ENCODE data around the gene LOXL3. TPM values are rescaled to one million over a fixed set of nuclear protein-coding genes. Genes with fewer than 3 reads are reported as not detected.

Gene LOXL3
- total and polyA plus RNA-seq, 2 donors (not counting 1 experiment from before 2014, with no cell fraction given): 0.97 to 1.2 TPM

DNA sequence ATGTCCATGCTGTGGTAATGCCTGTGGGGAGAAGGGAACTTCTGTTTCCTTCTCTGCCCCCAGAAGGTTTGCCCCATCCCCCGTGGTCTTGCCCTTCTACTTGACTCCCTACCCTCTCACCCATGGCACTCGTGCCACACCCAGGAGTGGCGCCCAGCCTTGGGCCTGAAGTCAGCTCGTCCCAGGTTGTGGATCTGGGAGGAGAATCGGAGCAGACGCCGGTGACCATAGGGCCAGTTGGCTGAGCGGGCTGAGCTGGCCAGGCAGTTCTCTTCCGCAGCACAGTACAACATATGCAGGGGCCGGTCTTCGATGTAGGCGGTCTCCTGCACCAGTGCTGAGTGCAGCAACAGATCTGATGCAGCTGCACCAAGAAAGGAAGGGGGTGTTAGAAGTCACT, 19.3 kb downstream of the LOXL3 start:
- 97% methylated on average over 11 of the region's 12 CpGs for WGBS (ENCODE audit: insufficient coverage)
- intact Hi-C loops (cut with micrococcal nuclease): loop anchor here (5.0 kb wide), 1 partner anchor 37 kb away; the partner anchor contains the start of gene LBX2
- no peaks in the 10 kb centered on the region for H3K27me3 Mint-ChIP-seq
- H3K9ac ChIP-seq (ENCODE audit: low read length): no peak overlapping the region
- no peak for ATAC-seq (ENCODE audit: low read depth)
- no peak overlapping the region for H3K4me3 Mint-ChIP-seq
- H3K9me3 ChIP-seq (ENCODE audit: control extremely low read depth in 1 of 3, control insufficient read depth in 2 of 3, insufficient read depth in 1 of 3, low read length in 2 of 3): no peaks in the 10 kb centered on the region
- H3K79me2 ChIP-seq (ENCODE audit: control insufficient read depth, insufficient read depth, low read length): peaks cover 22% of the 10 kb centered on the region
- H3K4me1 ChIP-seq (ENCODE audit: control insufficient read depth in 2 of 2, insufficient read depth in 2 of 2, low read length in 2 of 2): peaks cover 30 to 39% of the 10 kb centered on the region in 2 donors
- H3K4me1 Mint-ChIP-seq: peaks cover 41% of the 10 kb centered on the region
- no peak overlapping the region for H3K27ac Mint-ChIP-seq
- no peak overlapping the region for H2AFZ ChIP-seq (ENCODE audit: insufficient read depth, low read depth, low read length, poor library complexity, severe bottlenecking)
- CTCF ChIA-PET: interaction anchor here (1.2 to 9.6 kb wide), 3 partner anchors 11 to 53 kb away, joined by 3 to 71 read pairs (median 6); partner anchors contain the start of genes CCDC142 and TTC31
- no peak for DNase-seq
- no peak for TF ChIP-seq EZH2 (IDR thresholded peaks at IDR 0.05; ENCODE audit: borderline replicate concordance, insufficient read depth, low read depth, low read length, poor library complexity, severe bottlenecking)
- TF ChIP-seq, protein P1, sequence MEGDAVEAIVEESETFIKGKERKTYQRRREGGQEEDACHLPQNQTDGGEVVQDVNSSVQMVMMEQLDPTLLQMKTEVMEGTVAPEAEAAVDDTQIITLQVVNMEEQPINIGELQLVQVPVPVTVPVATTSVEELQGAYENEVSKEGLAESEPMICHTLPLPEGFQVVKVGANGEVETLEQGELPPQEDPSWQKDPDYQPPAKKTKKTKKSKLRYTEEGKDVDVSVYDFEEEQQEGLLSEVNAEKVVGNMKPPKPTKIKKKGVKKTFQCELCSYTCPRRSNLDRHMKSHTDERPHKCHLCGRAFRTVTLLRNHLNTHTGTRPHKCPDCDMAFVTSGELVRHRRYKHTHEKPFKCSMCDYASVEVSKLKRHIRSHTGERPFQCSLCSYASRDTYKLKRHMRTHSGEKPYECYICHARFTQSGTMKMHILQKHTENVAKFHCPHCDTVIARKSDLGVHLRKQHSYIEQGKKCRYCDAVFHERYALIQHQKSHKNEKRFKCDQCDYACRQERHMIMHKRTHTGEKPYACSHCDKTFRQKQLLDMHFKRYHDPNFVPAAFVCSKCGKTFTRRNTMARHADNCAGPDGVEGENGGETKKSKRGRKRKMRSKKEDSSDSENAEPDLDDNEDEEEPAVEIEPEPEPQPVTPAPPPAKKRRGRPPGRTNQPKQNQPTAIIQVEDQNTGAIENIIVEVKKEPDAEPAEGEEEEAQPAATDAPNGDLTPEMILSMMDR (IDR thresholded peaks at IDR 0.05): no peak
- no peaks in the 10 kb centered on the region for H3K9me3 Mint-ChIP-seq (ENCODE audit: insufficient read depth)
- no peak overlapping the region for H3K27ac ChIP-seq (ENCODE audit: low read length in 2 of 2)
- H3K27me3 ChIP-seq (replicated peaks in 1 of 4; ENCODE audit: control extremely low read depth in 1 of 4, control insufficient read depth in 3 of 4, insufficient read depth in 4 of 4, low read length in 3 of 4): no peaks in the 10 kb centered on the region
- no peak overlapping the region for H3K4me2 ChIP-seq (replicated peaks; ENCODE audit: low read depth, low read length, poor library complexity, severe bottlenecking)
- no peaks in the 10 kb centered on the region for H4K20me1 ChIP-seq (ENCODE audit: control insufficient read depth, insufficient read depth, low read length, poor library complexity, severe bottlenecking)
- POLR2A ChIA-PET: no interaction called here
- H3K4me3 ChIP-seq (ENCODE audit: control extremely low read depth in 1 of 5, extremely low read depth in 1 of 5, insufficient read depth in 1 of 5, low read depth in 2 of 5, low read length in 4 of 5): no peak overlapping the region
- H3K36me3 ChIP-seq (replicated peaks in 1 of 2; ENCODE audit: control extremely low read depth in 1 of 2, control insufficient read depth in 1 of 2, extremely low read depth in 1 of 2, insufficient read depth in 2 of 2, low read length in 1 of 2): peaks cover 0 to 20% of the 10 kb centered on the region in 2 experiments

- no peak overlapping the region for H3K27ac ChIP-seq (ENCODE audit: low read length in 2 of 2)
- H3K79me2 ChIP-seq (ENCODE audit: control insufficient read depth, insufficient read depth, low read length): peaks cover 30% of the 10 kb centered on the region
- intact Hi-C loops (cut with micrococcal nuclease): loop anchor here (5.0 kb wide), 1 partner anchor 36 kb away; the partner anchor contains the start of gene LBX2
- no peak overlapping the region for H3K4me2 ChIP-seq (replicated peaks; ENCODE audit: low read depth, low read length, poor library complexity, severe bottlenecking)
- WGBS (ENCODE audit: insufficient coverage): 95% methylated on average over 2 of the region's 4 CpGs
- TF ChIP-seq, protein P1 (IDR thresholded peaks at IDR 0.05): no peak
- TF ChIP-seq EZH2 (IDR thresholded peaks at IDR 0.05; ENCODE audit: borderline replicate concordance, insufficient read depth, low read depth, low read length, poor library complexity, severe bottlenecking): no peak
- CTCF ChIA-PET: interaction anchor here (1.2 to 9.6 kb wide), 5 partner anchors 11 to 159 kb away, joined by 3 to 71 read pairs (median 6); partner anchors contain the start of genes CCDC142, PCGF1 and TTC31
- ATAC-seq (ENCODE audit: low read depth): no peak
- peaks cover under 1% of the 10 kb centered on the region for H4K20me1 ChIP-seq (ENCODE audit: control insufficient read depth, insufficient read depth, low read length, poor library complexity, severe bottlenecking)
- H3K9me3 Mint-ChIP-seq (ENCODE audit: insufficient read depth): no peaks in the 10 kb centered on the region
- no peaks in the 10 kb centered on the region for H3K9me3 ChIP-seq (ENCODE audit: control extremely low read depth in 1 of 3, control insufficient read depth in 2 of 3, insufficient read depth in 1 of 3, low read length in 2 of 3)
- no peaks in the 10 kb centered on the region for H3K27me3 Mint-ChIP-seq
- no peak overlapping the region for H3K4me3 Mint-ChIP-seq
- peaks cover 0 to 20% of the 10 kb centered on the region in 2 experiments for H3K36me3 ChIP-seq (replicated peaks in 1 of 2; ENCODE audit: control extremely low read depth in 1 of 2, control insufficient read depth in 1 of 2, extremely low read depth in 1 of 2, insufficient read depth in 2 of 2, low read length in 1 of 2)
- H3K4me1 ChIP-seq (ENCODE audit: control insufficient read depth in 2 of 2, insufficient read depth in 2 of 2, low read length in 2 of 2): peaks cover 27 to 37% of the 10 kb centered on the region in 2 donors
- no peak overlapping the region for H3K27ac Mint-ChIP-seq
- H2AFZ ChIP-seq (ENCODE audit: insufficient read depth, low read depth, low read length, poor library complexity, severe bottlenecking): no peak overlapping the region
- no peak overlapping the region for H3K9ac ChIP-seq (ENCODE audit: low read length)
- POLR2A ChIA-PET: no interaction called here
- no peaks in the 10 kb centered on the region for H3K27me3 ChIP-seq (replicated peaks in 1 of 4; ENCODE audit: control extremely low read depth in 1 of 4, control insufficient read depth in 3 of 4, insufficient read depth in 4 of 4, low read length in 3 of 4)
- H3K4me3 ChIP-seq (ENCODE audit: control extremely low read depth in 1 of 5, extremely low read depth in 1 of 5, insufficient read depth in 1 of 5, low read depth in 2 of 5, low read length in 4 of 5): no peak overlapping the region
- no peak for DNase-seq
- peaks cover 38% of the 10 kb centered on the region for H3K4me1 Mint-ChIP-seq
These were observed 20.3 kb downstream of the LOXL3 start for GRCh38 chr2:74533464-74533863.
